WI38 (cell line): Measurements from ENCODE around the gene PSMB7.

Source experiments
- H3K4me3 ChIP-seq: 2 replicates; pipeline ENCODE4 v1.5.1; 2011; ENCODE audit warnings: low read depth, mild to moderate bottlenecking, control low read depth, low read length
- CTCF ChIP-seq: IDR thresholded peaks from 2 replicates; pipeline ENCODE4 v1.5.1; 2012; ENCODE audit warnings: low read depth, mild to moderate bottlenecking, control low read depth, low read length

Gene PSMB7

DNA sequence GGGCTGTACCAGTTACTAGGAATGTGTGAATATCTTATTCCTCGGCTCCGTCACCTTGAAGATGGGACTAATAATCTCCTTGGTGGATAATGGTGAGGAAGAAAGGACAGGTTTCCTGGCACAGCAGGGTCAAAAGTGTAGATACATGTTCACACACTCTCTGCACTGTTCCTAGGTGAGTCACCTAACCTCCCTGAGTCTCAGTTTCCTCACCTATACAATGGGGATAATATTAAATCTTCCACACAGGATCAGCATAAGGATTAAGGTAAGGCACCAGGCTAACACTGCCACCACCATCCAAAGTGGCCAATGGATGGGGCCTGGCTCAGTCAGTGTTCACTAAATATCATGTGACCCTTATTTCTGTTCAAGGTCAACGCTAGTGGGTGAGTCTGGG lies 66.9 kb downstream of the PSMB7 start:
- no peak overlapping the region for H3K4me3 ChIP-seq
- TF ChIP-seq CTCF = no peak

DNA sequence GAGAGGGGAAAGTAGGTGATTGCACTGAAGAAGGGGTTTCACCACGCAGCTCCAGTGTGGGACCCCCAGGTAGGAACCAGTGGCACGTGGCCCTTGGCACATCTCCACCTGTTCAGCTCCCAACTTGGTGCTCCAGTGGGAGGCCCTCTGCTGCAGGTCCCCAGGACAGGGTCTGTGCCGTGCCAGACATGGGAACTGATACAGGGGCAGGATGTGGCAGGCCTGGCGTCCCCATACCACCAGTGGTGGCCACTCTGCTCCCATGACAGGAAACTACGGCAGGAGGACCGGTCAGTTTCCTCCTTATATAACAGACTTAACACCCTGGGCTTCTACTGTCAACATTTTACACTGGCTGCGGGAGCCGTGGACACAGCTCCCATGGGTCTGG lies 67.3 kb downstream of the PSMB7 start:
- TF ChIP-seq CTCF = no peak
- H3K4me3 ChIP-seq = no peak overlapping the region

GRCh38 chr9:124347206-124347967 lies 67.9 kb downstream of the PSMB7 start:
- H3K4me3 ChIP-seq = no peak overlapping the region
- TF ChIP-seq CTCF = no peak

- TF ChIP-seq CTCF = no peak
- H3K4me3 ChIP-seq = no peak overlapping the region
Observed at GRCh38 chr9:124346347-124347163, 68.7 kb downstream of the PSMB7 start.

DNA sequence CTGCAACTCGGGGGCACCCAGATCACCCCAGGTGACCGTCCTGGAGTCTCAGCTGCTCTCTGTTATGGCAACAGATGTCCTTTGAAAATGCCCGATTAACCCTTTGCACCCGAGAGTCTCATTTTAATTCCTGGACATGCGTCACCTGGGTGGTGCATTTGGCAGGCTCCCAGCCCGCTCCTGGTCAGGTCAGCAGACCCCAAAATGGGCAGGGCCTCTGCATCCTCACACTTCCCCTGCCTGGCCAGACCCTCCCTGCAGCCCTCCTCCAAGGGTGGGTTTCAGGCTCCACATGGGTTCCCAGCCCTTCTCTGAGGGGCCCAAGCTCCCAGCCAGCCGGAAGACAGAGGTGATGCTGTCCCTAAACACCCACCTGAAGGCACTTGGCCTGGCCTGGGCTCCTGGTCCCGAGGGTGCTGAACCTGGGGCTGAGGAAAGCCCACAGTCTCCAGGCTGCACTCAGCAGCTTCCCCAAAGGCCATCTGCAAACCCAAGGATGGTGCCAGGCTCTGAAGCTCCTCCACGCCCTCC lies 69.4 kb downstream of the PSMB7 start:
- no peak overlapping the region for H3K4me3 ChIP-seq
- TF ChIP-seq CTCF = no peak

- TF ChIP-seq CTCF = no peak
- no peak overlapping the region for H3K4me3 ChIP-seq
Observed at GRCh38 chr9:124345063-124345462, 70.2 kb downstream of the PSMB7 start.
